ENCODE data around the gene RXRA.

Gene RXRA

GRCh38 chr9:134285215-134285845, 40.9 kb upstream of the RXRA start:
- TF ChIP-seq SIN3A (IDR thresholded peaks at IDR 0.05; ENCODE audit: borderline replicate concordance, insufficient read depth, low read length), result no peak
- no peak for TF ChIP-seq REST (IDR thresholded peaks at IDR 0.05; ENCODE audit: insufficient read depth in 1 of 2, low read depth in 2 of 2, low read length in 2 of 2)
- no peak for TF ChIP-seq FOXP2 (optimal IDR thresholded peaks at IDR 0.05; ENCODE audit: borderline replicate concordance, extremely low read depth, extremely low read length, insufficient read depth)
- no peak for TF ChIP-seq TAF1 (IDR thresholded peaks at IDR 0.05; ENCODE audit: borderline replicate concordance, insufficient read depth, low read length)
- no peak for TF ChIP-seq POLR2AphosphoS5 (IDR thresholded peaks at IDR 0.05; ENCODE audit: low read depth, low read length)

GRCh38 chr9:134286471-134287245, 39.6 kb upstream of the RXRA start:
- no peak for TF ChIP-seq SIN3A (IDR thresholded peaks at IDR 0.05; ENCODE audit: borderline replicate concordance, insufficient read depth, low read length)
- TF ChIP-seq REST (IDR thresholded peaks at IDR 0.05; ENCODE audit: insufficient read depth in 1 of 2, low read depth in 2 of 2, low read length in 2 of 2), result no peak
- no peak for TF ChIP-seq TAF1 (IDR thresholded peaks at IDR 0.05; ENCODE audit: borderline replicate concordance, insufficient read depth, low read length)
- TF ChIP-seq FOXP2 (optimal IDR thresholded peaks at IDR 0.05; ENCODE audit: borderline replicate concordance, extremely low read depth, extremely low read length, insufficient read depth), result no peak
- TF ChIP-seq POLR2AphosphoS5 (IDR thresholded peaks at IDR 0.05; ENCODE audit: low read depth, low read length), result no peak

- no peak for TF ChIP-seq TAF1 (IDR thresholded peaks at IDR 0.05; ENCODE audit: borderline replicate concordance, insufficient read depth, low read length)
Measured at GRCh38 chr9:134287591-134288491, 38.4 kb upstream of the RXRA start.

- TF ChIP-seq REST (IDR thresholded peaks at IDR 0.05; ENCODE audit: insufficient read depth in 1 of 2, low read depth in 2 of 2, low read length in 2 of 2) (no peak), TAF1 (IDR thresholded peaks at IDR 0.05; ENCODE audit: borderline replicate concordance, insufficient read depth, low read length) (no peak), SIN3A (IDR thresholded peaks at IDR 0.05; ENCODE audit: borderline replicate concordance, insufficient read depth, low read length) (no peak), POLR2AphosphoS5 (IDR thresholded peaks at IDR 0.05; ENCODE audit: low read depth, low read length) (no peak), FOXP2 (optimal IDR thresholded peaks at IDR 0.05; ENCODE audit: borderline replicate concordance, extremely low read depth, extremely low read length, insufficient read depth) (no peak)
Measured at GRCh38 chr9:134288746-134289145, 37.5 kb upstream of the RXRA start.

GRCh38 chr9:134289241-134289875, 36.9 kb upstream of the RXRA start:
- TF ChIP-seq SIN3A (IDR thresholded peaks at IDR 0.05; ENCODE audit: borderline replicate concordance, insufficient read depth, low read length) (no peak), FOXP2 (optimal IDR thresholded peaks at IDR 0.05; ENCODE audit: borderline replicate concordance, extremely low read depth, extremely low read length, insufficient read depth) (no peak), POLR2AphosphoS5 (IDR thresholded peaks at IDR 0.05; ENCODE audit: low read depth, low read length) (no peak), REST (IDR thresholded peaks at IDR 0.05; ENCODE audit: insufficient read depth in 1 of 2, low read depth in 2 of 2, low read length in 2 of 2) (no peak), TAF1 (IDR thresholded peaks at IDR 0.05; ENCODE audit: borderline replicate concordance, insufficient read depth, low read length) (no peak)
